Measurements from ENCODE around the gene OR2T1.
"Not testable (repeated sequence)": the region's sequence is repeated elsewhere in the genome, so short reads cannot be mapped to it uniquely, and the experiment has no call there.

OR2T1 gene

DNA sequence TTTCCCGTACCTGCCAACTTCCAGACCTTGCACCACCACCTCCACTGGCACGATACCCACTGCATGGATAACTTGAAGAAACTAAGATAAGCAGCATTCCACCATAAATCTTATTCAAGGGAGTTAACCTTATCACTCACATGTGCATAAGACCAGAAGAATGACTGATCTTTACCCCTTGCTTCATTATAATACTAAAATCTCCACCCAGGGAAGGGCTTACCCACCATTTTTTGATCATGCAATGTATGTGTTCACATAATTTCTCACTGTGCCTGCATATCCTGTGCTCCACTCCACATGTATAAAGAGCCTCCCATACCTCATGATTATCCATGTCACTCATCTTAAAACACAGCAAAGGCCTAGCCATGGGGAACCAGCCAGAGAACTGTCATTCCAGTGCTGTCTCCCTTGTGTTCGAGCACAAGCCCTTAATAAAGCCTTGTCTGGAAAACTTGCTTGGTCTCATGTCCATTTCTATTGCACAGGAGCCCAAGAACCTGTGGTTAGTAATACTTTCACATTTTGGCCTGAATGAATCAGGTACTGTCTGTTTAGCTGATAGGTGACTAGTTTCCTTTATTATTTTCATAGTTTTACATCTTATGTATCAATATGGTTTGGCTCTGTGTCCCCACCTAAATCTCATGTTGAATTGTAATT is 24.8 kb downstream of the OR2T1 start:
- not testable (repeated sequence) for H3K27me3 ChIP-seq (ENCODE audit: insufficient read depth, low read length); H4K12ac ChIP-seq (ENCODE audit: low read depth, low read length); H2BK120ac ChIP-seq (ENCODE audit: insufficient read depth, low read length, poor library complexity); H3K4me3 ChIP-seq (ENCODE audit: low read depth, low read length); H3K79me1 ChIP-seq (ENCODE audit: low read length); H3K9me3 ChIP-seq (ENCODE audit: insufficient read depth, low read depth, low read length); H3K14ac ChIP-seq (ENCODE audit: low read length); H4K91ac ChIP-seq (ENCODE audit: low read depth, low read length); H3K79me2 ChIP-seq (ENCODE audit: control insufficient read depth, insufficient read depth, low read length, poor library complexity); H3K4me2 ChIP-seq (ENCODE audit: low read length); H2AFZ ChIP-seq (ENCODE audit: insufficient read depth, low read length, poor library complexity); H3K18ac ChIP-seq (ENCODE audit: low read length); H2BK12ac ChIP-seq (ENCODE audit: low read length); H3K23ac ChIP-seq (ENCODE audit: low read length); DNase-seq; H4K8ac ChIP-seq (ENCODE audit: low read depth, low read length); H3K36me3 ChIP-seq (ENCODE audit: control insufficient read depth in 1 of 2, insufficient read depth in 2 of 2, low read length in 2 of 2); H3K4me1 ChIP-seq (ENCODE audit: control insufficient read depth in 1 of 2, insufficient read depth in 2 of 2, low read length in 2 of 2); H2BK5ac ChIP-seq (ENCODE audit: low read depth, low read length, poor library complexity); H3K9ac ChIP-seq (ENCODE audit: low read length); H2AK5ac ChIP-seq (ENCODE audit: low read length); H3K4ac ChIP-seq (ENCODE audit: low read depth, low read length); H3K27ac ChIP-seq (ENCODE audit: low read depth, low read length)
- no CpG with 5 or more reads among the region's 3 CpGs for WGBS (ENCODE audit: extremely low coverage, insufficient coverage, insufficient read length)

DNA sequence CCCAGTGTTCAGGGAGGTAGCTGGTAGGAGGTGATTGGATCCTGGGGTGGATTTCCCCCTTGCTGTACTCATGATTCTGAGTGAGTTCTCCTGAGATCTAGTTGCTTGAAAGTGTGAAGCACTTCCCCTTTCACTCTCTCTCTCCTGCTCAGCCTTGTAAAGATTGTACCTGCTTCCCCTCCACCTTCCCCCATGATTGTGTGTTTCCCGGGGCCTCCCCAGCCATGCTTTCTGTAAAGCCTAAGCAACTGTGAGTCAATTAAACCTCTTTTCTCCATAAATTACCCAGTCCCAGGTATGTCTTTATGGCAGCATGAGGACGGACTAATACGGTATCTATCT is 25.3 kb downstream of the OR2T1 start:
- no CpG with 5 or more reads among the region's 3 CpGs for WGBS (ENCODE audit: extremely low coverage, insufficient coverage, insufficient read length)
- not testable (repeated sequence) for H3K36me3 ChIP-seq (ENCODE audit: control insufficient read depth in 1 of 2, insufficient read depth in 2 of 2, low read length in 2 of 2)

DNA sequence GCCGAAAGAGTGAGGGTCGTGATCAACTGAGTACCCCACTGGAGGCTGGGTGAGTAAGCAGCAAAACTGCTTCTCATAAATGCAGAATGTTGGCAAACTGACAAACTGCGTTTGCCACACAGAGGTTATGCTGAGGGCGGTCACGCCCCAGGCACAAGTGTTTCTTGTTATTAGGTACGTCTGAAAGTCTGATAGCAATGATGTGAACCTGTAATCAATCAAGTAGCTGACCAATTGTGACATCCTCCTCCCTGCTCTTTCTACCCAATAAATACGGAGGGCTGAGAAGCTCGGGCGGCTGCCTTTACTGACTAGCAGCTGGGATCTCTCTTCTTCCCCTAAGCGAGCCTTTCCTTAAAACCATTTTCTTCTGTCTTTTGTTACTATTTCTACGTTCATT is 28.8 kb downstream of the OR2T1 start:
- not testable (repeated sequence) for H2BK5ac ChIP-seq (ENCODE audit: low read depth, low read length, poor library complexity); H3K79me2 ChIP-seq (ENCODE audit: control insufficient read depth, insufficient read depth, low read length, poor library complexity); H2BK120ac ChIP-seq (ENCODE audit: insufficient read depth, low read length, poor library complexity); H3K27me3 ChIP-seq (ENCODE audit: insufficient read depth, low read length); H3K4me2 ChIP-seq (ENCODE audit: low read length); H2BK12ac ChIP-seq (ENCODE audit: low read length); DNase-seq; H4K12ac ChIP-seq (ENCODE audit: low read depth, low read length); H3K18ac ChIP-seq (ENCODE audit: low read length); H3K14ac ChIP-seq (ENCODE audit: low read length); H2AFZ ChIP-seq (ENCODE audit: insufficient read depth, low read length, poor library complexity); H3K4me1 ChIP-seq (ENCODE audit: control insufficient read depth in 1 of 2, insufficient read depth in 2 of 2, low read length in 2 of 2); H3K79me1 ChIP-seq (ENCODE audit: low read length); H3K4me3 ChIP-seq (ENCODE audit: low read depth, low read length); H3K4ac ChIP-seq (ENCODE audit: low read depth, low read length); H3K9ac ChIP-seq (ENCODE audit: low read length); H3K9me3 ChIP-seq (ENCODE audit: insufficient read depth, low read depth, low read length); H3K23ac ChIP-seq (ENCODE audit: low read length); H2AK5ac ChIP-seq (ENCODE audit: low read length); H3K27ac ChIP-seq (ENCODE audit: low read depth, low read length); H4K8ac ChIP-seq (ENCODE audit: low read depth, low read length); H4K91ac ChIP-seq (ENCODE audit: low read depth, low read length); H3K36me3 ChIP-seq (ENCODE audit: control insufficient read depth in 1 of 2, insufficient read depth in 2 of 2, low read length in 2 of 2)
- whole genome bisulfite sequencing (ENCODE audit: extremely low coverage, insufficient coverage, insufficient read length), result no CpG with 5 or more reads among the region's 11 CpGs

More for the DNA sequence above, 25.3 kb downstream of the OR2T1 start:
- H3K14ac ChIP-seq (ENCODE audit: low read length); H2AK5ac ChIP-seq (ENCODE audit: low read length); H3K4ac ChIP-seq (ENCODE audit: low read depth, low read length); H4K91ac ChIP-seq (ENCODE audit: low read depth, low read length); H3K9ac ChIP-seq (ENCODE audit: low read length); H4K12ac ChIP-seq (ENCODE audit: low read depth, low read length); H3K23ac ChIP-seq (ENCODE audit: low read length); H3K4me2 ChIP-seq (ENCODE audit: low read length); H4K8ac ChIP-seq (ENCODE audit: low read depth, low read length); H3K4me3 ChIP-seq (ENCODE audit: low read depth, low read length); H3K9me3 ChIP-seq (ENCODE audit: insufficient read depth, low read depth, low read length); H2BK5ac ChIP-seq (ENCODE audit: low read depth, low read length, poor library complexity); H3K4me1 ChIP-seq (ENCODE audit: control insufficient read depth in 1 of 2, insufficient read depth in 2 of 2, low read length in 2 of 2); H2BK12ac ChIP-seq (ENCODE audit: low read length); H2BK120ac ChIP-seq (ENCODE audit: insufficient read depth, low read length, poor library complexity); H2AFZ ChIP-seq (ENCODE audit: insufficient read depth, low read length, poor library complexity); H3K18ac ChIP-seq (ENCODE audit: low read length); DNase-seq; H3K79me1 ChIP-seq (ENCODE audit: low read length); H3K27ac ChIP-seq (ENCODE audit: low read depth, low read length); H3K79me2 ChIP-seq (ENCODE audit: control insufficient read depth, insufficient read depth, low read length, poor library complexity); H3K27me3 ChIP-seq (ENCODE audit: insufficient read depth, low read length): not testable (repeated sequence)

DNA sequence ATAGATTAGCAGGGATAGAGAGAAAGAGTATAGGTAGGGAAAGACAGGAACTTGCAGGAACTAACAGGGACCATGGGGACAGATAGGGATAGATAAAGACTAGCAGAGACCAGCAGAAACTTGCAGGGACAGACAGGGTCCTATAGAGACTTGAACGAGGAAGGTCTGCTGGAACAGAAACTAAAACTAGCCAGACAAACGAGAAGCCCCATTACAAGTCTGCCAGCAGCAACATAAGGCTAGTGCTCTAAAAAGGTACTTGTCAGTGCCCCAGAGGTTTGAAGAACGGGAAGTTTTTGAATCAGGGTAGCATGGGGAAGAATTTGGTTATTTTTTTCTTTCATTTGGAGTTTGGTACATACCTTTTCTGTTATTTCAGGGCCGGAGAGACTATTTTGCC is 29.4 kb downstream of the OR2T1 start:
- H3K4me1 ChIP-seq (ENCODE audit: control insufficient read depth in 1 of 2, insufficient read depth in 2 of 2, low read length in 2 of 2); H4K91ac ChIP-seq (ENCODE audit: low read depth, low read length); H3K79me1 ChIP-seq (ENCODE audit: low read length); H3K4ac ChIP-seq (ENCODE audit: low read depth, low read length); H3K27me3 ChIP-seq (ENCODE audit: insufficient read depth, low read length); H3K36me3 ChIP-seq (ENCODE audit: control insufficient read depth in 1 of 2, insufficient read depth in 2 of 2, low read length in 2 of 2); H4K12ac ChIP-seq (ENCODE audit: low read depth, low read length); H3K23ac ChIP-seq (ENCODE audit: low read length); H3K27ac ChIP-seq (ENCODE audit: low read depth, low read length); DNase-seq; H3K79me2 ChIP-seq (ENCODE audit: control insufficient read depth, insufficient read depth, low read length, poor library complexity); H2BK120ac ChIP-seq (ENCODE audit: insufficient read depth, low read length, poor library complexity); H3K4me3 ChIP-seq (ENCODE audit: low read depth, low read length); H3K4me2 ChIP-seq (ENCODE audit: low read length); H3K18ac ChIP-seq (ENCODE audit: low read length); H3K9me3 ChIP-seq (ENCODE audit: insufficient read depth, low read depth, low read length); H3K9ac ChIP-seq (ENCODE audit: low read length); H4K8ac ChIP-seq (ENCODE audit: low read depth, low read length); H2AK5ac ChIP-seq (ENCODE audit: low read length); H2BK5ac ChIP-seq (ENCODE audit: low read depth, low read length, poor library complexity); H2AFZ ChIP-seq (ENCODE audit: insufficient read depth, low read length, poor library complexity); H2BK12ac ChIP-seq (ENCODE audit: low read length); H3K14ac ChIP-seq (ENCODE audit: low read length): not testable (repeated sequence)
- no CpG with 5 or more reads among the region's 4 CpGs for WGBS (ENCODE audit: extremely low coverage, insufficient coverage, insufficient read length)

All from trophoblast cell (in vitro differentiated cells and primary cell).